ENCODE results near the gene BCL3. TPM values are rescaled to one million over a fixed set of nuclear protein-coding genes. Genes with fewer than 3 reads are reported as not detected.

BCL3 gene
- total RNA-seq, 2 donors from 2014 or later: 149 to 168 TPM

DNA sequence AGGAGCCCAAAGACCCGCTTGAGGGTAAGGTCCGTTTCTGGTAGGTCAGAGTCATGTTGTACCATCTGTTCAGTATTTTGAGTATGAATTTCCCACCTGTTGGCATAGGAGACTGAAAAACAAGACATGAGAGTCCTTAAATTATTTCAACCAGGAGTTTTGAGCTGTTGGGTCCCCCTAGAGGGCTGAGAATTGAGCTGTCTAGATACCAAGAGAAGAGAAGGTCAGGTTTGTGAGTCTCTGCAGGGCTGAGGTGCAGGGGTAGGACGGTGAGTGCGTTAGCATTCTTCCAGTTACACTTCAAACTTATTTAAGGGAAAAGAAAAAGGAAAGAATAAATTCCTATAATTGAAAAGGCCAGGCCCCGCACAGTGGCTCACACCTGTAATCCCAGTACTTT is 34.2 kb downstream of the BCL3 start:
- Mint-ChIP-seq H3K4me3 (no peak overlapping the region), H3K4me1 (peaks cover 6% of the 10 kb centered on the region), H3K27ac (no peak overlapping the region), H3K36me3 (ENCODE audit: low read depth) (no peaks in the 10 kb centered on the region), H3K27me3 (peaks cover 9% of the 10 kb centered on the region)
- ATAC-seq (no peak), DNase-seq (no peak)
- H3K9me3 ChIP-seq (ENCODE audit: control insufficient read depth, low read length, poor library complexity, severe bottlenecking): no peaks in the 10 kb centered on the region

DNA sequence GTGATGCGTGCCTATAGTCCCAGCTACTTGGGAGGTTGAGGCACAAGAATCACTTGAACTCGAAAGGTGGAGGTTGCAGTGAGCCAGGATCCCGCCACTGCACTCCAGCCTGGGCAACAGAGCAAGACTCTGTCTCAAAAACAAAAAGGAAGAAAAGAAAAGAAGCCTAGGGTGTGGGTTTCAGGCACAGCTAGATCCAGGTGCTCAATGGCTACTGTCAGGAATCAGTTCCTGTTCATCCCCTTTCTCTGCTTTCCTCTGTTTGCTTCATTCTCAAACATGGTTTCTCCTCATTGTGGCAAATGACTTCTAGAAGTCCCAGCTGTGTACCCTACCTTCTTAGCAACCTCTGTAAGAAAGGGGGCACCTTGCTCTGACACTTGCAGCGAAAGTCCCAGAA is 35.0 kb downstream of the BCL3 start:
- DNase-seq (no peak), ATAC-seq (no peak)
- peaks cover 9% of the 10 kb centered on the region for H3K27me3 Mint-ChIP-seq
- H3K4me3 Mint-ChIP-seq: no peak overlapping the region
- H3K27ac Mint-ChIP-seq: no peak overlapping the region
- H3K4me1 Mint-ChIP-seq: peaks cover 6% of the 10 kb centered on the region
- H3K36me3 Mint-ChIP-seq (ENCODE audit: low read depth): no peaks in the 10 kb centered on the region
- H3K9me3 ChIP-seq (ENCODE audit: control insufficient read depth, low read length, poor library complexity, severe bottlenecking): no peaks in the 10 kb centered on the region

DNA sequence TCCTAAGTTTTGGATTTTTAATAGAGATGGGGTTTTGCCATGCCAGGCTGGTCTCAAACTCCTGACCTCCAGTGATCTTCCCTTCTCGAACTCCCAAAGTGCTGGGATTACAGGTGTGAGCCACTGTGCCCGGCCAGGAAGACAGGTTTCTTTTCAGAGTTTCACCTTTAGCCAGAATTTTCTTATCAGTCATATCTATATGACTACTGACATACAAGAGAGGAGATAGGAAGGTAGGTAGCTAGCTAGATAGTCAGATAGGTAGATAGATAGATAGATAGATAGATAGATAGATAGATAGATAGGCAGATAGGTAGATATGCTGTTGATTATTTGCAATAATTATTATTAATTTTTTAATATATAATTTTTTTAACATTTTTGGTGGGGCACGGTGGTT is 36.8 kb downstream of the BCL3 start:
- Mint-ChIP-seq H3K27ac (no peak overlapping the region), H3K4me1 (peaks cover 6% of the 10 kb centered on the region), H3K27me3 (peaks cover 5% of the 10 kb centered on the region), H3K36me3 (ENCODE audit: low read depth) (no peaks in the 10 kb centered on the region), H3K4me3 (no peak overlapping the region)
- no peaks in the 10 kb centered on the region for H3K9me3 ChIP-seq (ENCODE audit: control insufficient read depth, low read length, poor library complexity, severe bottlenecking)
- ATAC-seq (no peak), DNase-seq (no peak)

DNA sequence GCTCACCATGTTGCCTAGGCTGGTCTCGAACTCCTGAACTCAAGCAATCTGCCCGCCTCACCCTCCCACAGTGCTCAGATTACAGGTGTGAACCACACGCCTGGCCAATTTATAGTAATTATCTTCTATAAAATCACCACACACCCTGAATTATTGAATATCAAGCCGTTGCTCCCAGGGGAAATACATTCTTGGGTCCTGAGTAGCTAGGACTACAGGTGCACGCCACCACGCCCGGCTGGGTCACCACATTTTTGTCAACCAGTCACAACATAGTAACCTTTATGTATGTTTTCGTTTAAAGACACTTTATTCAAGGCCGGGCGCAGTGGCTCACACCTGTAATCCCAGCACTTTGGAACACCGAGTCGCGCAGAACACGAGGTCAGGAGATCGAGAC is 37.5 kb downstream of the BCL3 start:
- no peaks in the 10 kb centered on the region for H3K9me3 ChIP-seq (ENCODE audit: control insufficient read depth, low read length, poor library complexity, severe bottlenecking)
- no peak overlapping the region for H3K4me3 Mint-ChIP-seq
- peaks cover 6% of the 10 kb centered on the region for H3K4me1 Mint-ChIP-seq
- H3K27ac Mint-ChIP-seq: no peak overlapping the region
- H3K36me3 Mint-ChIP-seq (ENCODE audit: low read depth): no peaks in the 10 kb centered on the region
- DNase-seq (no peak), ATAC-seq (no peak)
- peaks cover 5% of the 10 kb centered on the region for H3K27me3 Mint-ChIP-seq

DNA sequence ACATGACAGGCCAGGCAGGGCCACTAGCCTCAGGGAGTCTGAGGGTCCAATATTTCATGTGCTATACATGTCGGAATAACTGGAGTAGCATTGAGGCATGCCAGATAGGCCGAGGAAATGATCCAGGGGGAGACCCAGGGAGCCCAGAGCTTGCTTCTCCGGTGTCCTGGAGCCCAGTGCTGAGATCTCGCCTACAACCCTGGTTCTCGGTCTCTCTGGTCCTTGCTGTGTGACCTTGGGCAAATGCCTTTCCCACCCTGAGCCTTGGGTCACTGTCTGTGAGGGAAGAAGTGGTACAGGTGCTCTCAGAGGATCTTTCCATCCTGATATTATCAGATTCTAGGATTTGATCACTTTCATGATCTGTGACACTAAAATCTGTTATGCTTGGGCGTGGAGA is 40.5 kb downstream of the BCL3 start:
- H3K4me3 Mint-ChIP-seq: no peak overlapping the region
- H3K4me1 Mint-ChIP-seq: peaks cover 9% of the 10 kb centered on the region
- no peaks in the 10 kb centered on the region for H3K36me3 Mint-ChIP-seq (ENCODE audit: low read depth)
- H3K9me3 ChIP-seq (ENCODE audit: control insufficient read depth, low read length, poor library complexity, severe bottlenecking): no peaks in the 10 kb centered on the region
- peaks cover 5% of the 10 kb centered on the region for H3K27me3 Mint-ChIP-seq
- ATAC-seq: no peak
- no peak overlapping the region for H3K27ac Mint-ChIP-seq
- DNase-seq: no peak

DNA sequence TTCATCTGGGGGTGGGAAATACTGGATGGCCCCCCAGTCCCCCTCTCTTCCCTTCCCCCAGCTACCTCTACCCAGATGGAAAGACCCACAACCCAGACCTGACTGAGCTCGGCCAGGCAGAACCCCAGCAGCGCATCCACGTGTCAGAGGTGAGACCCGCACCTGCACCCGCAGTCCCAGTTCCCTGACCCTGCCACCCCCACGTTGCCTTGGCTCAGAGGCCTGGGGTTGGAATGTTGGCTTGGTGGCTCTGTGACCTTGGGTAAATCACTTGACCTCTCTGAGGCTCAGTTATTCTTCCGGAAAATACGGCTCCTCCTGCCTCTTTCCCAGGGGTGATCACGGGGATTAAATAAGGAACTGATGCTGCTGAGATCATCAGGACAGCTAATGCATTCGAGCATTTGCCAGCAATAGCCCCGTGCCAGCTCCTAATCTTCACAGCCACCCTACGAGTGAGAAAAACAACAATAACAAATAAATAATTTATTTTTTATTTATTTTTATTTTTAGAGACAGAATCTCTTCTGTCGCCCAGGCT is 41.5 kb downstream of the BCL3 start:
- Mint-ChIP-seq H3K4me1 (peaks cover 2% of the 10 kb centered on the region), H3K36me3 (ENCODE audit: low read depth) (no peaks in the 10 kb centered on the region), H3K27me3 (no peaks in the 10 kb centered on the region), H3K4me3 (no peak overlapping the region), H3K27ac (no peak overlapping the region)
- no peaks in the 10 kb centered on the region for H3K9me3 ChIP-seq (ENCODE audit: control insufficient read depth, low read length, poor library complexity, severe bottlenecking)
- DNase-seq (no peak), ATAC-seq (no peak)

DNA sequence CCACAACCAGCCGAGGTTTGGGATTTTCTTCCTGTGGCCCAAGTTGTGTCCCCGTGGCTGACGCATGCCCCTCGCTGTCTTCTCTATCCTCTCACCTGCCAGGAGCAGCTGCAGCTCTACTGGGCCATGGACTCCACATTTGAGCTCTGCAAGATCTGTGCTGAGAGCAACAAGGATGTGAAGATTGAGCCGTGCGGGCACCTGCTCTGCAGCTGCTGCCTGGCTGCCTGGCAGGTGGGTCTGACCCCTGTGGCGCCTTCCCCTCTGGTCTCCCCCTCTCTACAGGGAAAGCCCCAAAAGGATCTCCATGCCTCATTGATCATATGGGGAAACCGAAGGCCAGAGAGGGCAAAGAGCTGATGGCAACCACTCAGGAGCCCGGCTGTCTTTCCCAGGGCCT is 43.8 kb downstream of the BCL3 start:
- no peak for DNase-seq
- Mint-ChIP-seq H3K27ac (no peak overlapping the region), H3K36me3 (ENCODE audit: low read depth) (no peaks in the 10 kb centered on the region), H3K27me3 (no peaks in the 10 kb centered on the region), H3K4me1 (peaks cover 13% of the 10 kb centered on the region), H3K4me3 (no peak overlapping the region)
- H3K9me3 ChIP-seq (ENCODE audit: control insufficient read depth, low read length, poor library complexity, severe bottlenecking): no peaks in the 10 kb centered on the region
- ATAC-seq: no peak

DNA sequence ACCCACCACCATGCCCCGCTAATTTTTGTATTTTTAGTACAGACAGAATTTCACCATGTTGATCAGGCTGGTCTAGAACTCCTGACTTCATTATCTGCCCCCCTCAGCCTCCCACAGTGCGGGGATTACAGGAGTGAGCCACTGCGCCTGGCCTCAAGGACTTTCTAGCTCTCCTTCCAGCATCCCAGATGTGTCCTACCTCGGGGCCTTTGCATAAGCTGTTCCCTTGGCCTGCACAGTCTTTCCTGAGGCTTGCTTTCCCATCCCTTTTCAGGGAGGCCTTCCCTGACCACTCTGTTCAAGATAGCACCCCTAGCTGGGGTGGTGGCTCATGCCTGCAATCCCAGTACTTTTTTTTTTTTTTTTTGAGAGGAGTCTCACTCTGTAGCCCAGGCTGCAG is 46.1 kb downstream of the BCL3 start:
- no peak overlapping the region for H3K27ac Mint-ChIP-seq
- no peaks in the 10 kb centered on the region for H3K27me3 Mint-ChIP-seq
- no peak for ATAC-seq
- peaks cover 16% of the 10 kb centered on the region for H3K4me1 Mint-ChIP-seq
- no peaks in the 10 kb centered on the region for H3K36me3 Mint-ChIP-seq (ENCODE audit: low read depth)
- H3K9me3 ChIP-seq (ENCODE audit: control insufficient read depth, low read length, poor library complexity, severe bottlenecking): no peaks in the 10 kb centered on the region
- DNase-seq: no peak
- H3K4me3 Mint-ChIP-seq: no peak overlapping the region

DNA sequence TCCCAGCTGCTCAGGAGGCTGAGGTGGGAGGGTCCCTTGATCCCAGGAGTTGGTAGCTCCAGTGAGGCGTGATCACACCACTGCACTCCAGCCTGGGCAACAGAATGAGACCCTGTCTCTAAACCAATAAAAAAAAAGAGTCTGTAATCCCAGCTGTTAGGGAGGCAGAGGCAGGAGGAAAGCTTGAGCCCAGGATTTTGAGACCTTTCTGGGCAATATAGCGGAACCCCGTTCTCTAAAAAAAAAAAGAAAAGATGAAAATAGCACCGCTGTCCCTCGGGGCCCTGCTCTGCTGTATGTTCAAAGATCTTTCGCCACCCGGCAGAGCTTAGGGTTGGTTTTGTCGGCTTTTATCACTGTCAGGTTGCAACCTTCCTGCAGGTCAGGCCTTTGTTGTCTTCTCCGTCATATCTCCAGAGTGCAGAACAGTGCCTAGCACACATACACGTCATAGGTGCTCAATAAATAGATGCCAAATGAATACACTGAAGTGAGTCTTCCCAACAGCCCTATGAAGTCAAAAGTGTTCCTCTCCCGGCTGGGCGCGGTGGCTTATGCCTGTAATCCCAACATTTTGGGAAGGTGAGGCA is 47.0 kb downstream of the BCL3 start:
- no peak overlapping the region for H3K27ac Mint-ChIP-seq

DNA sequence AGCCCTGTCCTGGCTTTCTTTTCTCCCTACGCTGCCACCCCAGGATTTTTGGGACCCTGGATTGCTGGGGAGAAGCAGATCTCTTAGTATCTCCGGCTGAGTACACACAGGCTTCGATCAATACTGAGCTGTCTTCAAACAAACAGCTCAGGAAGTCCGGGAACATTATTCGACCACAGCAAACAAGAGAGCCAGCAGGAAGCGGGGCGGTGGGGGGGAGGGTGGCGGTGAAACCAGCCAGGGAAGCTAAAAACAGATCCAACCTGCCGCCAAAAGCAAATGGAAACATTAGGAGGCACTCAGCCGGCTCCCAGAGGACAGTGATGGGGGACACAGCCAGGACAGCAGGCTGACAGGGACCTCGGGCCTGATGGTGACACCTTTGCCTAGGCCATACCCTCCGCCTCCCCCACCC is 48.2 kb downstream of the BCL3 start:
- Mint-ChIP-seq H3K4me1 (peaks cover 19% of the 10 kb centered on the region), H3K36me3 (ENCODE audit: low read depth) (no peaks in the 10 kb centered on the region), H3K27me3 (no peaks in the 10 kb centered on the region), H3K27ac (no peak overlapping the region), H3K4me3 (peak overlapping the region; percentile 67)
- ATAC-seq (no peak), DNase-seq (no peak)
- no peaks in the 10 kb centered on the region for H3K9me3 ChIP-seq (ENCODE audit: control insufficient read depth, low read length, poor library complexity, severe bottlenecking)

More for the DNA sequence above, 47.0 kb downstream of the BCL3 start:
- no peaks in the 10 kb centered on the region for H3K9me3 ChIP-seq (ENCODE audit: control insufficient read depth, low read length, poor library complexity, severe bottlenecking)
- Mint-ChIP-seq H3K27me3 (no peaks in the 10 kb centered on the region), H3K4me3 (no peak overlapping the region), H3K4me1 (peaks cover 18% of the 10 kb centered on the region), H3K36me3 (ENCODE audit: low read depth) (no peaks in the 10 kb centered on the region)
- DNase-seq: no peak
- ATAC-seq: no peak

DNA sequence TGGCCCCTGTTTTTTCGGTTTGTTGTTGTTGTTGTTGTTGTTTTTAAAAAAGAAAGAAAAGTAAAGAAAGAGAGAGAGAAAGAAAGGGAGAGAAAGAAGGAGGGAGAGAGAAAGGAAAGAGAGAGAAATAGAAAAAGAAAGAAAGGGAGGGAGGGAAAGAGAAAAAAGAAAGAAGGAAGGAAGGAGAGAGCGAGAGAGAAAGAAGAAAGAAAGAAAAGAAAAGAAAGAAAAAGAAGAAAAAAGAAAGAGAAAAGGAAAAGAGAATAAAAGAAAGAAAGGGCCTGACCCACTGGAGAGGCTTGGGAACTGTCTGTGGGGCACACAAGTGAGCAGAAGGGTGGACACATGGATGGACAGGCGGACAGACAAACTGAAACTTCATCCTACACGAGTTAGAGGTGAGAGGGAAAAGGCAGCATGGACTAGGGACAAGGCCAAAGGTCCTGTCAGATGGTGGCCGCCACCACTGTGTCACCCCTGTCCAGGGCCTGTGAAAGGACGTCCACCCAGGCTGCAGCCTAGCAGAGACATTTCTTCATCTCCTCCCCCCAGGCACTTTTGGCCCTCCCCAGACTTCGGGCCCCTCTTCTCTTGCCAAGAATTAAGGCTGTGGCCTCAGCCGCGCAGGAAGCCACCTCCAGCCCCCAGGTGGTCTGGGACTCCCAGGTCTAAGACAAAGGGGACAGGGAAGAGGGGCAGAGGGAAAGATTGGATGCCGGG is 51.3 kb downstream of the BCL3 start:
- Mint-ChIP-seq H3K36me3 (ENCODE audit: low read depth) (no peaks in the 10 kb centered on the region), H3K27ac (peak overlapping the region; percentile 71), H3K27me3 (no peaks in the 10 kb centered on the region), H3K4me3 (no peak overlapping the region), H3K4me1 (peaks cover 17% of the 10 kb centered on the region)
- ATAC-seq: no peak
- H3K9me3 ChIP-seq (ENCODE audit: control insufficient read depth, low read length, poor library complexity, severe bottlenecking): no peaks in the 10 kb centered on the region
- no peak for DNase-seq

DNA sequence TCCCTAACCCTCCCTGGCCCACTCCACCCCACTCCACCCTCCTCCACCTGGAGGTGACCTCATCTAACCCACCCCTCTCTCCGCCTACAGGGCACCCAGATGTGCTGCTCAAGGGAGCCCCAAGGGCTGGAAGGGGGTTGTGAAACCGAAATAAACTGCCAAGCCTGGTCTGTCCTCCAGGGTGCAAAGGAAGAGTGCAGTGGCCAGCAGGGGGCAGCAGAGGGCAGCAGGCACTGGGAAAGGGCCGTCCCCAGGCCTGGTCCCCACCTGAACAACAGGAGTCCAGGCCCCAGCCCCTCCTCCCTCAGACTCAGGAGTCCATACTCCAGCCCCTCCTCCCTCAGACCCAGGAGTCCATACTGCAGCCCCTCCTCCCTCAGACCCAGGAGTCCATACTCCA is 52.0 kb downstream of the BCL3 start:
- H3K36me3 Mint-ChIP-seq (ENCODE audit: low read depth): no peaks in the 10 kb centered on the region

DNA sequence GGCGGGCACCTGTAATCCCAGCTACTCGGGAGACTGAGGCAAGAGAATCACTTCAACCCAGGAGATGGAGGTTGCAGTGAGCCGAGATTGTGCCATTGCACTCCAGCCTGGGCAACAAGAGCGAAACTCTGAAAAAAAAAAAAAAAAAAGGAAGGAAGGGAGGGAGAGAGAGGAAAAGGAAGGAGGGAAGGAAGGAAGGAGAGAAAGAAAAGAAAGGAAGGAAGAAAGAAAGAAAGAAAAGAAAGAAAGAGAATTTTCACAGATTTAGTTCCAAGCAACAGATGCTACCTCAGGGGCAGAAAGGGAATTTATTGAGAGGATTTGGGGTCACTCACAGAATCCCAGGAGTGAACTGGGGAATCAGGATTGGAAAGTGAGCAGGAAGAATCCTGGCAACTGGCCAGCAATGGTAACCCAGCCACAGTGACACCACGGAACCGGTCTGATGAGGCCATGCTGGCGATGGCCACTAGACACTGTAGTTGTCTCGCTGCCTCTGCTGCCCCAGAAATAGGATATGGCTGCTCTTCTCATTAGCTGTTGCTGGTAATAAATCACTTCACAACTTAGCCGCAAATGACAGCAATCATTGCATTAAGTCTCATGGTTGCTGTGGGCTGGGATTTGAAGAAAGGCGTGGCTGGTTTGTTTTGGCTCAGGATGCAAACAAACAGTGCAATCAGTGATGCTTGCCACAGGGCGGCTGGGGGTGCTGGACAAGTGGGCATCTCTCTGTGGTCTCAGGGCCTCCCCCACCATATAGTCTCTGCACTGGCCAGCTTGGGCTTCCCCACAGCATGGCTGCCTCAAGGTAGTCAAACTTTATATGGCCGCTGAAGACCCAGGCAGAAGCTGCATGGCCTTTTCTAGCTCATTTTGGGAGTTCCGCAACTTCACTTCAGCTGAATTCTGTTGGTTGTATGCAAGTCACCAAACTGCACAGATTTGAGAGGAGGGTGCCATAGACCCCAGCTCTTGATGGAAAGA is 55.2 kb downstream of the BCL3 start:
- H3K27ac Mint-ChIP-seq: no peak overlapping the region

More for the DNA sequence above, 52.0 kb downstream of the BCL3 start:
- peak; percentile 99 for ATAC-seq
- no peaks in the 10 kb centered on the region for H3K9me3 ChIP-seq (ENCODE audit: control insufficient read depth, low read length, poor library complexity, severe bottlenecking)
- Mint-ChIP-seq H3K4me1 (peaks cover 17% of the 10 kb centered on the region), H3K27ac (no peak overlapping the region), H3K4me3 (no peak overlapping the region), H3K27me3 (no peaks in the 10 kb centered on the region)
- peak; percentile 66 to 84 (median 73) for DNase-seq

More for the DNA sequence above, 55.2 kb downstream of the BCL3 start:
- Mint-ChIP-seq H3K4me1 (peaks cover 9% of the 10 kb centered on the region), H3K4me3 (no peak overlapping the region), H3K27me3 (no peaks in the 10 kb centered on the region), H3K36me3 (ENCODE audit: low read depth) (no peaks in the 10 kb centered on the region)
- ATAC-seq: no peak
- H3K9me3 ChIP-seq (ENCODE audit: control insufficient read depth, low read length, poor library complexity, severe bottlenecking): no peaks in the 10 kb centered on the region
- DNase-seq: no peak
